NT2/D1 (cell line): ENCODE data around the gene CFAP107.
A peak's percentile ranks its signal among the peaks of the same experiment; 100 is the strongest.
"Not testable (repeated sequence)": the region's sequence is repeated elsewhere in the genome, so short reads cannot be mapped to it uniquely, and the experiment has no call there.

Experiments
- DNase-seq: peaks from one replicate; pipeline ENCODE4 v3.0.0-alpha.2; 2011; ENCODE audit warnings: low read depth, low spot score
- H3K27me3 ChIP-seq: 2 replicates; pipeline ENCODE4 v1.6.0; 2011; ENCODE audit warnings: mild to moderate bottlenecking; ENCODE audit not compliant: insufficient read length, insufficient read depth
- H3K36me3 ChIP-seq: 2 replicates; pipeline ENCODE4 v1.6.1; 2011; ENCODE audit warnings: mild to moderate bottlenecking, low read length, mixed read lengths; ENCODE audit not compliant: insufficient read depth, insufficient read length
- H3K4me1 ChIP-seq: 2 replicates; pipeline ENCODE4 v1.5.1; 2011; ENCODE audit not compliant: insufficient read depth, insufficient read length
- H3K4me3 ChIP-seq: 2 replicates; pipeline ENCODE4 v1.5.1; 2011; ENCODE audit warnings: low read depth; ENCODE audit not compliant: insufficient read length
- H3K9ac ChIP-seq: 2 replicates; pipeline ENCODE4 v1.6.0; 2011; ENCODE audit warnings: low read depth; ENCODE audit not compliant: insufficient read length
- H3K9me3 ChIP-seq: 2 replicates; pipeline ENCODE4 v1.5.1; 2011; ENCODE audit warnings: mild to moderate bottlenecking, low read length; ENCODE audit not compliant: insufficient read depth
- SUZ12 ChIP-seq: IDR thresholded peaks from 2 replicates; pipeline ENCODE4 v1.6.1; 2011; ENCODE audit not compliant: insufficient read length, insufficient read depth; ENCODE audit errors: extremely low read depth
- YY1 ChIP-seq: IDR thresholded peaks from 2 replicates; pipeline ENCODE4 v1.6.1; 2011; ENCODE audit not compliant: insufficient read length, insufficient read depth
- ZNF274 ChIP-seq: IDR thresholded peaks from 2 replicates; pipeline ENCODE4 v1.6.1; 2011; ENCODE audit warnings: mild to moderate bottlenecking, low read depth, low read length

The CFAP107 gene

DNA sequence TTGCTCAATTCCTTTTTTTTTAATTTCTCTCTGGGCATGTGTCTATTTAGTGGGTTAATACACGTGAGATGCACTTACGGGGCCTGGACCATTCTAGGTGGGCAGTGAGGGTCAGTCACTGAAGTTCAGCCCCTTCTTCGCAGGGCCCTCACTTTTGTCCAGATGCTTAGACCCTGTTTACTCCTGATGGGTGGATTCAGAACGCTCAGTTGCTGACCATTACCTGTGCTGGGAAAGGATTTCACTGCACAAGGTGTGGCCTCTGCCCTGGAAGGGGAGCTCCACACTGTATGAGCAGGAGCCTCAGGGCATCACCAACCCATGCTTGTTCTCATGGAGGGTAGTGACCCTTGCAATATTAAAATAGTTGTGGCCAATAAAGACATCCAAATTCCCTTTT is 32.1 kb downstream of the CFAP107 start:
- no peak overlapping the region for H3K4me3 ChIP-seq
- no peak overlapping the region for H3K9ac ChIP-seq
- no peaks in the 10 kb centered on the region for H3K27me3 ChIP-seq
- H3K36me3 ChIP-seq, result no peaks in the 10 kb centered on the region
- no peaks in the 10 kb centered on the region for H3K9me3 ChIP-seq
- H3K4me1 ChIP-seq, result no peaks in the 10 kb centered on the region
- DNase-seq, result no peak
- no peak for TF ChIP-seq YY1

DNA sequence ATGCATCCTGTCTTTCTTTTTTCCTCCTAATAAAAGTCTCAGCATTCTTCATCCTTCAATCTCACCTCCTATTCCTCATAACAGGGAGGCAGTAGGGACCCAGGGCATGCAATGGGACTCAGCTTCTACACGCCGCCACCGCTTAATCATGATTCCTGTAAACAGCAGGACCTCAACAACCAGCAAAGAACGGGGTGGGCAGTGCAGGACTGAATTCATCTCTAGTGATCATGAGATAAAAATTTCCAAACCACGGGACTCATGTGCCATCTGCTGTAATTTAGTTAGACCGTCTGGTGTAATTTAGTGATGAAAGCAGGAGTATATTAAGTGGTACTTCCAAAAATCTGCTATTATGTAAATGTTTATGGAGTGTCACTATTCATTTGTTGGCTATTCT is 32.9 kb downstream of the CFAP107 start:
- H3K4me1 ChIP-seq, result no peaks in the 10 kb centered on the region
- peaks cover under 1% of the 10 kb centered on the region; the same call in 1 of the 2 replicates for H3K9me3 ChIP-seq
- no peaks in the 10 kb centered on the region for H3K36me3 ChIP-seq
- H3K4me3 ChIP-seq, result no peak overlapping the region
- DNase-seq, result no peak
- no peak for TF ChIP-seq ZNF274
- no peak for TF ChIP-seq YY1
- no peak for TF ChIP-seq SUZ12
- no peaks in the 10 kb centered on the region for H3K27me3 ChIP-seq
- H3K9ac ChIP-seq, result no peak overlapping the region

DNA sequence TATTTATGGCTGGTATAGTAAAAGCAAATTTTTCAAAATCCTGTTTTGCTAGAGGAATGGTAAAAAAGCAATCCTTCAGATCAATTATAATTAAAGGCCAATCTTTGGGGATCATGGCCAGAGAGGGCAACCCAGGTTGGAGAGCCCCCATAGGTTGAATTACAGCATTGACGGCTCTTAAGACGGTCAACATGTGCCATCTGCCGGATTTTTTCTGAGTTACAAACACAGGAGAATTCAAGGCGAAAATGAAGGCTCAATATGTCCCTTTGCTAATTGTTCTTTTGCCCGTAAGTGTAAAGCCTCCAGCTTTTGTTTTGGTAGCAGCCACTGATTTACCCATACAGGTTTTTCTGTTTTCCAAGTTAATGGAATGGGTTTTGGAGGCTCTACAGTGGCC is 35.5 kb downstream of the CFAP107 start:
- H3K27me3 ChIP-seq, H3K36me3 ChIP-seq, H3K4me1 ChIP-seq, DNase-seq, H3K4me3 ChIP-seq, H3K9ac ChIP-seq: not testable (repeated sequence)
- peaks cover 19% of the 10 kb centered on the region; the same call in 1 of the 2 replicates for H3K9me3 ChIP-seq

DNA sequence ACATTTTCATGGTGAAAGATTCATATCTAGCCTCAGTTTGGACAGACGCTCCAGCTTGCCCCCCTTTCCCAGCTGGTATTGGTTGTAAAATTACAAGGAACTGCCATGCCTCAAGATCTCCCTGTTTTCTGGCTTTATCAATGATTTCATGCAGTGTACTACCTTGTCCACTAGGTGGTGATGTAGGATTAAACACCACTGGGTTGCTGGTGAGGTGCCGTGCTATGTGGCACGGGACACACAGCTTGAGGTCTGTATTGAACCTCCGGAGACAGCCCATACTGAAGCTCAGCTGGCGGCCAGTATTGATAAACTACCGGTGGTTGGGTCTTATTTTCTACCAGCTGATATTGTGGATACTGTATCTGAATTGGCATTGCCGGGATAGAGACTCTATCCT is 37.8 kb downstream of the CFAP107 start:
- peaks cover 19% of the 10 kb centered on the region; the same call in 1 of the 2 replicates for H3K9me3 ChIP-seq
- H3K36me3 ChIP-seq, H3K9ac ChIP-seq, H3K4me3 ChIP-seq, H3K4me1 ChIP-seq, H3K27me3 ChIP-seq: not testable (repeated sequence)
- DNase-seq, result peak; percentile 32

DNA sequence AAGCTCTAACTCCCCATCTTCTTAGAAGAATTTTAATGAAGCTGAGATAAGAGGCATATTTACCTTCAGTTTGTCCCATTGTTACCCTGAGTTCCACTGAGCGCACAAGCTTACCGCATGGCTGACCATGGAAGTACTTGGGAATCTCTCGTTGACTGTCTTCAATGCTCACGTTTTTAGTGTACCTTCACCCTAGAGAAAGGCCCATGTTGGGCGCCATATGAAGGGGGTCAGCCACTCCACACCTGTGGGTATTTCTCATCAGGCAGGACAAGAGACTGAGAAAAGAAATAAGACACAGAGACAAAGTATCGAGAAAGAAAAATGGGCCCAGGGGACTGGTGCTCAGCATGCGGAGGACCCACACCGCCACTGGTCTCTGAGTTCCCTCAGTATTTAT is 38.7 kb downstream of the CFAP107 start:
- H3K9me3 ChIP-seq, result peaks cover 19% of the 10 kb centered on the region; the same call in 1 of the 2 replicates
- not testable (repeated sequence) for H3K36me3 ChIP-seq

DNA sequence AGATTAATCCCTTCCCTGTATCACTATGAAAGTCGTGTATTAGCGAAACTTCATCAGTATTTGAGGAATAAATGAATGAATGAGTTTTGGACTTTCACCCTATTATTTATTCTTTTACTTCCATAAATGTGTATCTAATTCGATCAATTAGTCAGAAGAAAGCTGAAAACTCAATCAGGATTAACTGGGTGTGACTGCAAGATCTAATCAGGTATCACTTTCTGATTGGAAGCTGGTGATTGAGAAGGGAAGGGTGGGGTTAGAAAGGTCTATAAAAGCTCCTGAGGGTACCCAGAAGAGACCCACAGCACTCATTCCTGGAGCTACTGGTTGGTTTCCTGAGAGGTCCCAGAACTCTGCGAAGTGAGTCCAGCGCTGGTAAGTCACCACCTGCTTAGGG is 45.1 kb downstream of the CFAP107 start, which contains the start of gene PRAMEF1:
Gene PRAMEF1 (plus strand): TSS at position 301 of the 400 bp plus-strand sequence. CDS start 1,831 bp downstream, outside the sequence.
- H3K9me3 ChIP-seq, H3K36me3 ChIP-seq, H3K4me3 ChIP-seq, H3K9ac ChIP-seq, H3K27me3 ChIP-seq, H3K4me1 ChIP-seq, DNase-seq: not testable (repeated sequence)

More for the DNA sequence above, 38.7 kb downstream of the CFAP107 start:
- not testable (repeated sequence) for H3K27me3 ChIP-seq, H3K4me1 ChIP-seq, H3K9ac ChIP-seq, DNase-seq, H3K4me3 ChIP-seq

DNA sequence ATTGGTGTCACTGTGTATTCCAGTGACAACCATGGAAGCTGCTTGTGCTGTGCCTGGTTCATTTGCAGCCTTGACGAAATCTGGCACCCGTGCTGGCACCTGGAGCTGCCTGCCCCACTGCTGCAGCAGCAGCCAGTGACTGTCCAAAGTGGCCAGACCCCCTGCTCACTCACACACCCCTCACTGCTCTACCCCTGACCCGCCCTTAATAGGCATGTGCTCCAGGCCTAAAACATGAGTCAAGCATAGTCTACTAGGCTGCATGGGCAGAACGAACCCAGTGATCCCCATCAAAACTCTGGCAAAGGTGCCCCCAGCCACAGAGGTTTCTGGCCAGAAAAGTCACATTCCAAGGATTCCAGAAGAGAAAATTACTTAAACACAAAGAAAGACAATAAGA is 52.9 kb downstream of the CFAP107 start:
- Histone ChIP-seq H3K4me1 (no peaks in the 10 kb centered on the region), H3K27me3 (no peaks in the 10 kb centered on the region)
- no peak for DNase-seq

DNA sequence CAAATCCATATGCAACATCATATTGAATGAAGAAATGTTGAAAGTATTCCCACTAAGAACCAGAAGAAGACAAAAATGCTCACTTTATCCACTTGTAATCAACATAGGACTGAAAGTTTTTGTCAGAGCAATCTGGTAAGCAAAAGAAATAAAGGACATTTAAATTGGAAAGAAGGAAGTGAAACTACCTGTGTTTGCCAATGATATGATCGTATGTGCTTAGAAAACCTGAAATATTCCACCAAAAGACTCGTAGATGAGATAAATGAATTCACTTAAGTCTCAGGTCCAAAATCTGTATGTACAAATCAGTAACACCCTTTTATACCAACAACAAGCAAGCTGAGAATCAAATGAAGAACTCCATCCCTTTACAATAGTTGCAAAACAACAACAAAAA is 53.7 kb downstream of the CFAP107 start:
- DNase-seq, result no peak
- no peaks in the 10 kb centered on the region for H3K9me3 ChIP-seq

More for the DNA sequence above, 52.9 kb downstream of the CFAP107 start:
- Histone ChIP-seq H3K4me3 (no peak overlapping the region), H3K9ac (no peak overlapping the region), H3K9me3 (no peaks in the 10 kb centered on the region), H3K36me3 (no peaks in the 10 kb centered on the region)
- TF ChIP-seq YY1, result no peak
- TF ChIP-seq ZNF274, result no peak
- no peak for TF ChIP-seq SUZ12

More for the DNA sequence above, 53.7 kb downstream of the CFAP107 start:
- Histone ChIP-seq H3K4me3 (no peak overlapping the region), H3K9ac (no peak overlapping the region), H3K27me3 (no peaks in the 10 kb centered on the region), H3K36me3 (no peaks in the 10 kb centered on the region), H3K4me1 (no peaks in the 10 kb centered on the region)
- no peak for TF ChIP-seq SUZ12
- no peak for TF ChIP-seq YY1
- no peak for TF ChIP-seq ZNF274
